ENCODE measurements around the gene TSPAN18.

Gene TSPAN18

DNA sequence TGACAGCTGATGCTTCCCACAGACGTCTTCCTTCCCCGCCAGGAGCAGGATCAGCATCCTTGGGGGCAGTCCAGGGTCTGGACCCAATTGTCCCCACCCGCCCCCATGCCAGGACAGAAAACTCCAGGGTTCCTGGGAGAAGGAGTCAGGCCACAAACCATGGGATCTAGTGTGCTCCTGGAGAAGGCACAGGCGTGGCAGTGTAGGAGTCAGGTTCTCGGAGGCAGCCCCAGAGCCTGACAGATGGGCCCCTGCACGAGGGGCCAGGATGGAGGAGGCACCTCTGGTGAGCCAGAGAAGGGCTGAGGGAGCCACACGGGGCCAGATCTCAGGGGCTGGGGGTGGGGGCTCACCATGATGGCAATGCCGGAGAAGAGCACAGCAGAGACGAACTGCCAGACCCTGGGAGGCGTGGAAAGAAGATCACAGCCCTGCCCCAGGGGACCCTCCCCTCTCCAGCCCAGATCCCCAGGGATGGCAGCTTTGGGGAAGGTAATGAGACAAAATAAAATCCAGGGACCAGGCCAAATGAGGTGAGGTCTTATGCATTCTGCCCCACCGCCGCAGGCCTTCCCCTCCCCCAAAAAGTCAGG, 210.3 kb downstream of the TSPAN18 start:
- TF ChIP-seq, protein P1, sequence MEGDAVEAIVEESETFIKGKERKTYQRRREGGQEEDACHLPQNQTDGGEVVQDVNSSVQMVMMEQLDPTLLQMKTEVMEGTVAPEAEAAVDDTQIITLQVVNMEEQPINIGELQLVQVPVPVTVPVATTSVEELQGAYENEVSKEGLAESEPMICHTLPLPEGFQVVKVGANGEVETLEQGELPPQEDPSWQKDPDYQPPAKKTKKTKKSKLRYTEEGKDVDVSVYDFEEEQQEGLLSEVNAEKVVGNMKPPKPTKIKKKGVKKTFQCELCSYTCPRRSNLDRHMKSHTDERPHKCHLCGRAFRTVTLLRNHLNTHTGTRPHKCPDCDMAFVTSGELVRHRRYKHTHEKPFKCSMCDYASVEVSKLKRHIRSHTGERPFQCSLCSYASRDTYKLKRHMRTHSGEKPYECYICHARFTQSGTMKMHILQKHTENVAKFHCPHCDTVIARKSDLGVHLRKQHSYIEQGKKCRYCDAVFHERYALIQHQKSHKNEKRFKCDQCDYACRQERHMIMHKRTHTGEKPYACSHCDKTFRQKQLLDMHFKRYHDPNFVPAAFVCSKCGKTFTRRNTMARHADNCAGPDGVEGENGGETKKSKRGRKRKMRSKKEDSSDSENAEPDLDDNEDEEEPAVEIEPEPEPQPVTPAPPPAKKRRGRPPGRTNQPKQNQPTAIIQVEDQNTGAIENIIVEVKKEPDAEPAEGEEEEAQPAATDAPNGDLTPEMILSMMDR (IDR thresholded peaks at IDR 0.05; ENCODE audit: borderline replicate concordance, control extremely low read depth, extremely low read depth, insufficient read depth, missing control alignments), result no peak
- in situ Hi-C loops (cut with MboI; ENCODE audit: low sequenced_read_pairs, unreplicated experiment), result loop anchor here (5.0 to 25.0 kb wide), 2 partner anchors 170 to 350 kb away; partner anchors contain the start of gene SYT13
- no peak for DNase-seq (ENCODE audit: low spot score)

DNA sequence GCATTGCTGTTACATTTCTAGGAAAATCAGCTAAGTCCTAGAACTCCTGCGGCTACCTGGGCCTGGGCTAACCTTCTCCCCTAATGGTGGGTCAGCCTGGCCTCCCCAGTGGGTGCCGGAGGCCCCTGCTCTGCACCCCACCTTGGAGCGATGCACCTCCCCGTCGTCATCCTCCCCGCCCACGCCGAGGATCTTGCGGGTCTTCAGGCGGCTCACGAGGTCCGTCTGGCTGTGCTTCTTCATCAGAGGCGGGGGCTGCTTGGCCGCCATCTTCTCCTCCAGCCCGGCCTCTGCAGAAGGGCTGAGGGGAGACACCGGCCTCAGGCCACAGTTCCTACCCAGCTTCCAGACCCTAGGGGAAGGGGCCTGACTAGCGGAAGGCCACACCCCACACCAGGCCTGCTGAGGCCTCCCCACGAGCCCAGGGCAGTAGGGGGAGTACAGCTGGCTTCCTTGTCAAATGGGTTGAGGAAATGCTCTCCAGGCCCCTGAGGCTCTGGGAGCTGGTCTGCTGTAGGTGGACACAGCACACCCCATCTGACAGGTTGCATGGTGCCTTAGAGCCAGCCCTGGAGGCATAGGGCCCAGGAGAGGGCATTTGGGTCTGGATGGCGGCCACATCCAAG, 211.4 kb downstream of the TSPAN18 start:
- in situ Hi-C loops (cut with MboI; ENCODE audit: low sequenced_read_pairs, unreplicated experiment), result loop anchor here (5.0 to 25.0 kb wide), 2 partner anchors 169 to 349 kb away; partner anchors contain the start of gene SYT13
- TF ChIP-seq, protein P1 (IDR thresholded peaks at IDR 0.05; ENCODE audit: borderline replicate concordance, control extremely low read depth, extremely low read depth, insufficient read depth, missing control alignments), result no peak
- DNase-seq (ENCODE audit: low spot score), result no peak

DNA sequence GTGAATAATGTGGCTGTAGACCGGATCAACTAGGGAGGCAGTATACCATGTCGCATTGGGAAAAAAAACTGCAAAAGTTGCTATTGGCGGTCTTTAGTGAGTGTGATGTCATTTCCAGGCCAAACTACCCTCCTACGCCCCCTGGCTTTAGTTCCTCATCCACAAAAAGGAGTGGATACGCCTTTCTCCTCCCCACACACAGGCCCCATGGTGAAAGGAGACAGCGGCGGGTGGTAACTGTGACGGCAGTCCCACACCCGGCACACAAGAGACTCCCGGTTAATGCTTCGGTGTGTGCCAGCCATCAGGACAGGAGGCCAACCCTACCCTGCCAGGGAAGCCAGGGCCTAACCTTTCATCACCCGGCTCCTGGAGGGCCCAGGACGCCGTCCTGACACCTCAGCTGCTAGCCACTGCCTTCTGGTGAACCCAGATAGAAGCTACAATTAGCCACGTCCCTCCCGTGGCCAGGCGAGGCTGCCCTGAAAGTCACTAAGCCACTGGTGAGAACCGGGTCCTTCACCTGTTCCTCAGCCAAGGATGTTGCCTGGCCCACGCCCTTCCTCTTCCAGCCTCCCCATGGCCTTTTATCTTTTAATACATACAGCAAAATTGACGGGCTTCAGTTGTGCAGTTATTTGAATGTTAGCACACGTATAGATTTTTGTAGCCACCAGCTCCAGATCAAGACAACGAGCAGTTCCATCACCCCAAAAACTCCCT, 213.1 kb downstream of the TSPAN18 start:
- TF ChIP-seq, protein P1 (IDR thresholded peaks at IDR 0.05; ENCODE audit: borderline replicate concordance, control extremely low read depth, extremely low read depth, insufficient read depth, missing control alignments), result no peak
- no peak for DNase-seq (ENCODE audit: low spot score)
- in situ Hi-C loops (cut with MboI; ENCODE audit: low sequenced_read_pairs, unreplicated experiment), result loop anchor here (5.0 to 25.0 kb wide), 2 partner anchors 167 to 347 kb away; partner anchors contain the start of gene SYT13

DNA sequence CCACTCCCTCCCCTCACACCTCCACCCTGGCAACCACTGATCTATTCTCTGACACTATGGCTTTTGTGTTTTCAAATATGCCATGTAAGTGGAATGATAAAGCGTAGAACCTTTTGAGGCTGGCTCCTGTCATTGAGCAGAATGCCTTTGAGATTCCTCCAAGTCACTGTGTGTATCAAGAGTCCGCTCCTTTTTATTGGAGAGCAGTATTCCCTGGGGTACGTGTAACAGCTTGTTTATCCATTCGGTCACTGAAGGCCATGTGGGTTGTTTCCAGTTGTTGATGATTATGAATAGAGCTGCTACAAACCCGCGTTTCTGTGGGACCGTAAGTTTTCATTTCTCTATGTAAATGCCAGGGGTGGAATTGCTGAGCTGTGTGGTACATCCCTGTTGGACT, 213.6 kb downstream of the TSPAN18 start:
- DNase-seq (ENCODE audit: low spot score), result no peak
- TF ChIP-seq, protein P1 (IDR thresholded peaks at IDR 0.05; ENCODE audit: borderline replicate concordance, control extremely low read depth, extremely low read depth, insufficient read depth, missing control alignments), result no peak
- in situ Hi-C loops (cut with MboI; ENCODE audit: low sequenced_read_pairs, unreplicated experiment), result loop anchor here (25.0 kb wide), 1 partner anchor 347 kb away; the partner anchor contains the start of gene SYT13

DNA sequence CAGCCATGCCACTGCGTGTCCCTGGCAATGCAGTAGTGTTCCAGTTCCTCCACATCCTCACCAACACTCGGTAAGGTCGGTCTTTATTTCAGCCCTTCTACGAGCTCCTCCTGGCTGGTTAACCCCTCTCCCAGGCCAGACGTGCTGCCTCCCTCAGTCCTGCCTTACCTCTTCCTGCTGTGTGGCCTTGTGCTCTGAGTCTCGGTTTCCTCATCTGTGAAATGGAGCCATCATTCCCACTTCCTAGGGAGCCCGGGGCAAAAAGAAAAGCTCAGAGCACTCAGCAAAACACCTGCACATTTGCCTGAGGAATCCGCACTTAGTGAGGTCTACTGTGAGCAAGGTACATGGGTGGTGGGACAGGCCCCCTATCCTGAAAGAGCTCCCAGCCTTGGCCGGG, 214.1 kb downstream of the TSPAN18 start:
- TF ChIP-seq, protein P1 (IDR thresholded peaks at IDR 0.05; ENCODE audit: borderline replicate concordance, control extremely low read depth, extremely low read depth, insufficient read depth, missing control alignments), result no peak
- in situ Hi-C loops (cut with MboI; ENCODE audit: low sequenced_read_pairs, unreplicated experiment), result loop anchor here (25.0 kb wide), 1 partner anchor 346 kb away; the partner anchor contains the start of gene SYT13
- no peak for DNase-seq (ENCODE audit: low spot score)

DNA sequence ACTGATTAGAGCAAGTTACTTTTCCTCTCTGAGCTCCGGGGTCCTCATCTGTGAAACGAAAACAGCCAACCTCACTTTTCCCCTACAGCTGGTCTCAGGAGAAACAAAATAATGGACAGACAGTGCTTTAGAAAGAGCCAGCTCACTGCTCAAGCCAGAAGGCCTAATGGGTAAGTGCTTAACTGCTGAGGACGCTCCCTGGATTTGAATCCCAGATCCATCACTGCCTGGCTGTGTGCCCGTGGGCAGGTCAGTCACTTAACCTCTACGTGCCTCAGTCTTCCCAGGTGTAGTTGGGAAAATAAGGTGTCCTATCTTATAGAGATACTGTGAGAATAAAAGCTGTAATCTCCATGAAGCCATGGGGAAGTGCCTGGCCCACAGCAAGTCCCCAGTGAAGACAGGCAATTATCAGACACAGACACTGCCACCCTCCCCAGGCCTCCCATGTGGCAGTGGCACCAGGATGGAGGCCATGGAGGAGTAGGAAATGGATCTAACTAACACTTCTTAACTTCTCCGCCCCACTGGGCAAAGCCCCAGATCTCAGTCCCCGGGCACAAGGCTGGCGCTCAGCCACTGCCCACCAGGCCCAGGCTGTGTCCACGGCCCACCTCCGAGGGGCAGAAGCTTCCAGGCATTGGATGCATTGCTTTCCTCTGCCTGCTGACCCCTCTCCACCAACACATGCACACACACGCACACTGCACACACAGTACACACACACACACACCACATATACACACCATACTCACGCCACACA, 214.7 kb downstream of the TSPAN18 start:
- DNase-seq (ENCODE audit: low spot score), result no peak
- TF ChIP-seq, protein P1 (IDR thresholded peaks at IDR 0.05; ENCODE audit: borderline replicate concordance, control extremely low read depth, extremely low read depth, insufficient read depth, missing control alignments), result no peak
- in situ Hi-C loops (cut with MboI; ENCODE audit: low sequenced_read_pairs, unreplicated experiment), result loop anchor here (25.0 kb wide), 1 partner anchor 346 kb away; the partner anchor contains the start of gene SYT13

Data from GM13976 (cell line).